ENCODE results near the gene IPO9. TPM values are rescaled to one million over a fixed set of nuclear protein-coding genes. Genes with fewer than 3 reads are reported as not detected.

Gene IPO9
- total RNA-seq, 1 experiment from 2014 or later: 121 TPM

GRCh38 chr1:201788296-201788695 is 40.7 kb upstream of the IPO9 start:
- no peak for DNase-seq (ENCODE audit: low spot score)
- POLR2A ChIA-PET (ENCODE audit: low non-redundant PET): no interaction called here

DNA sequence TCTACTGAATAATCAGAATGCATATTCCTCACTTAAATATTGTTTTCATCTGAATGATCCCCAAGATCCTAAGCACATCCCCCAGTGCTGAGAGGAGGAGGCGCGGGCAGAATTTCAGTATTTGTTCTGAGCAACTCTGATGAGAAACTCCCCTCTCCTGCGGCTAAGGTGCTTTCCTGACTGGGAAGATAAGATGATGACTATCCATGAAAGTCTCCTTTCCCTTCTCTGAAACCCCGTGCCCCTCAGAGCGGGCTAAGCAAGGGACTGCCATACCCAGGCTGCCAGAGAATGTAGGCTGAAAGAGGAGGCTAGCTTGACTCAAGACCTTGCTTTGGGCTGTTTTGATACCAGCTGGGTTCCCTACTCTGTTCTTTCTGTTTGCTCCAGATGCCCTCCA is 39.7 kb upstream of the IPO9 start:
- ChIA-PET POLR2A (ENCODE audit: low non-redundant PET) (no interaction called here), CTCF (interaction anchor here (0.7 kb wide), 1 partner anchor 80 kb away, joined by 3 read pairs; no protein-coding TSS in a partner anchor)
- intact Hi-C loops (cut with micrococcal nuclease; ENCODE audit: unreplicated experiment): no loop called here
- Histone ChIP-seq H3K9me3 (ENCODE audit: low read depth, low read length, poor library complexity, severe bottlenecking) (no peaks in the 10 kb centered on the region), H3K36me3 (ENCODE audit: insufficient read depth, low read length, poor library complexity, severe bottlenecking) (peaks cover 23% of the 10 kb centered on the region), H3K4me3 (ENCODE audit: low read depth, low read length, poor library complexity, severe bottlenecking) (no peak overlapping the region), H3K27ac (ENCODE audit: low read depth, low read length, poor library complexity, severe bottlenecking) (peak overlapping the region; percentile 78), H3K27me3 (replicated peaks; ENCODE audit: insufficient read depth, low read depth, low read length, poor library complexity) (no peaks in the 10 kb centered on the region), H3K4me1 (ENCODE audit: insufficient read depth, low read length, poor library complexity, severe bottlenecking) (peaks cover 40% of the 10 kb centered on the region)
- BruUV-seq (replicated peaks): no TSS peak
- no peak for TF ChIP-seq EZH2 (IDR thresholded peaks at IDR 0.05; ENCODE audit: borderline replicate concordance, low read depth, low read length, poor library complexity, severe bottlenecking)
- TF ChIP-seq, protein P1, sequence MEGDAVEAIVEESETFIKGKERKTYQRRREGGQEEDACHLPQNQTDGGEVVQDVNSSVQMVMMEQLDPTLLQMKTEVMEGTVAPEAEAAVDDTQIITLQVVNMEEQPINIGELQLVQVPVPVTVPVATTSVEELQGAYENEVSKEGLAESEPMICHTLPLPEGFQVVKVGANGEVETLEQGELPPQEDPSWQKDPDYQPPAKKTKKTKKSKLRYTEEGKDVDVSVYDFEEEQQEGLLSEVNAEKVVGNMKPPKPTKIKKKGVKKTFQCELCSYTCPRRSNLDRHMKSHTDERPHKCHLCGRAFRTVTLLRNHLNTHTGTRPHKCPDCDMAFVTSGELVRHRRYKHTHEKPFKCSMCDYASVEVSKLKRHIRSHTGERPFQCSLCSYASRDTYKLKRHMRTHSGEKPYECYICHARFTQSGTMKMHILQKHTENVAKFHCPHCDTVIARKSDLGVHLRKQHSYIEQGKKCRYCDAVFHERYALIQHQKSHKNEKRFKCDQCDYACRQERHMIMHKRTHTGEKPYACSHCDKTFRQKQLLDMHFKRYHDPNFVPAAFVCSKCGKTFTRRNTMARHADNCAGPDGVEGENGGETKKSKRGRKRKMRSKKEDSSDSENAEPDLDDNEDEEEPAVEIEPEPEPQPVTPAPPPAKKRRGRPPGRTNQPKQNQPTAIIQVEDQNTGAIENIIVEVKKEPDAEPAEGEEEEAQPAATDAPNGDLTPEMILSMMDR (conservative IDR thresholded peaks at IDR 0.05; ENCODE audit: low read depth, low read length): no peak
- DNase-seq (ENCODE audit: low spot score): no peak

More at GRCh38 chr1:201788296-201788695, 40.7 kb upstream of the IPO9 start:
- Histone ChIP-seq H3K36me3 (ENCODE audit: insufficient read depth, low read length, poor library complexity, severe bottlenecking) (peaks cover 23% of the 10 kb centered on the region), H3K9me3 (ENCODE audit: low read depth, low read length, poor library complexity, severe bottlenecking) (no peaks in the 10 kb centered on the region), H3K4me1 (ENCODE audit: insufficient read depth, low read length, poor library complexity, severe bottlenecking) (peaks cover 47% of the 10 kb centered on the region), H3K27me3 (replicated peaks; ENCODE audit: insufficient read depth, low read depth, low read length, poor library complexity) (no peaks in the 10 kb centered on the region), H3K4me3 (ENCODE audit: low read depth, low read length, poor library complexity, severe bottlenecking) (no peak overlapping the region), H3K27ac (ENCODE audit: low read depth, low read length, poor library complexity, severe bottlenecking) (no peak overlapping the region)
- TF ChIP-seq, protein P1 (conservative IDR thresholded peaks at IDR 0.05; ENCODE audit: low read depth, low read length): no peak
- TF ChIP-seq EZH2 (IDR thresholded peaks at IDR 0.05; ENCODE audit: borderline replicate concordance, low read depth, low read length, poor library complexity, severe bottlenecking): no peak
- intact Hi-C loops (cut with micrococcal nuclease; ENCODE audit: unreplicated experiment): no loop called here
- CTCF ChIA-PET: interaction anchor here (1.2 kb wide), 1 partner anchor 79 kb away, joined by 3 read pairs; no protein-coding TSS in a partner anchor
- no TSS peak for BruUV-seq (replicated peaks)

- no peaks in the 10 kb centered on the region for H3K27me3 ChIP-seq (replicated peaks; ENCODE audit: insufficient read depth, low read depth, low read length, poor library complexity)
- H3K36me3 ChIP-seq (ENCODE audit: insufficient read depth, low read length, poor library complexity, severe bottlenecking): peaks cover 25% of the 10 kb centered on the region
- POLR2A ChIA-PET (ENCODE audit: low non-redundant PET): no interaction called here
- peaks cover 40% of the 10 kb centered on the region for H3K4me1 ChIP-seq (ENCODE audit: insufficient read depth, low read length, poor library complexity, severe bottlenecking)
- H3K27ac ChIP-seq (ENCODE audit: low read depth, low read length, poor library complexity, severe bottlenecking): peak overlapping the region; percentile 78
- no peaks in the 10 kb centered on the region for H3K9me3 ChIP-seq (ENCODE audit: low read depth, low read length, poor library complexity, severe bottlenecking)
- BruUV-seq (replicated peaks): no TSS peak
- TF ChIP-seq, protein P1 (conservative IDR thresholded peaks at IDR 0.05; ENCODE audit: low read depth, low read length): no peak
- TF ChIP-seq EZH2 (IDR thresholded peaks at IDR 0.05; ENCODE audit: borderline replicate concordance, low read depth, low read length, poor library complexity, severe bottlenecking): no peak
- DNase-seq (ENCODE audit: low spot score): peak; percentile 22
- intact Hi-C loops (cut with micrococcal nuclease; ENCODE audit: unreplicated experiment): no loop called here
- CTCF ChIA-PET: interaction anchor here (3.2 kb wide), 1 partner anchor 260 kb away, joined by 11 read pairs; no protein-coding TSS in a partner anchor
- no peak overlapping the region for H3K4me3 ChIP-seq (ENCODE audit: low read depth, low read length, poor library complexity, severe bottlenecking)
These were observed 38.7 kb upstream of the IPO9 start for GRCh38 chr1:201790261-201790660.

All from A673 (cell line).